Ascending aorta (tissue), 2 donors: Measurements from ENCODE around the gene SALL3. TPM values are rescaled to one million over a fixed set of nuclear protein-coding genes. Genes with fewer than 3 reads are reported as not detected.

Experiments used
- DNase-seq, 2 donors: peaks; one replicate each; pipeline ENCODE4 v3.0.0-alpha.2; 2019; ENCODE audit warnings: low spot score in 2 of 2
- H3K27ac ChIP-seq, 2 donors: fragments of 200-600 bp; sonication (generic); one replicate each; pipeline ENCODE4 v1.5.1; 2016 to 2017; ENCODE audit warnings: mild to moderate bottlenecking in 1 of 2
- H3K27me3 ChIP-seq: fragments of 200-600 bp; sonication (generic); one replicate; pipeline ENCODE4 v1.5.1; 2017
- H3K36me3 ChIP-seq, 2 donors: fragments of 200-600 bp; sonication (generic); one replicate each; pipeline ENCODE4 v1.5.1; 2016
- H3K4me1 ChIP-seq, 2 donors: fragments of 200-600 bp; sonication (generic); one replicate each; pipeline ENCODE4 v1.5.1; 2016 to 2017; ENCODE audit warnings: mild to moderate bottlenecking in 1 of 2
- H3K4me3 ChIP-seq, 2 donors: fragments of 200-600 bp; sonication (generic); one replicate each; pipeline ENCODE4 v1.5.1; 2016 to 2017; ENCODE audit warnings: mild to moderate bottlenecking in 1 of 2
- H3K9me3 ChIP-seq, 2 donors: fragments of 200-600 bp; sonication (generic); one replicate each; pipeline ENCODE4 v1.5.1; 2016
- intact Hi-C: fragments of 100-400 bp; cut with DNase I; formaldehyde crosslinking; loops from one replicate; pipeline ENCODE4 v1.15.1; 2023
- total RNA-seq: library from RNA; depleted of rRNA; stranded (reverse); fragments of >200 nt; gene quantifications from one replicate; pipeline ENCODE4 v1.1.0, GENCODE V29; 2016
- TF ChIP-seq, protein P1 (sequence below), 3 experiments: fragments of 200-600 bp in 2 of 3; fragments of 450-650 bp in 1 of 3; sonication (generic) in 2 of 3; IDR thresholded peaks; one replicate each; pipeline ENCODE4 v1.5.1; 2016 to 2019; ENCODE audit warnings: antibody characterized with exemption in 3 of 3, mild to moderate bottlenecking in 1 of 3, moderate library complexity in 1 of 3

The SALL3 gene
- total RNA-seq, 1 donor from 2014 or later, result not detected

DNA sequence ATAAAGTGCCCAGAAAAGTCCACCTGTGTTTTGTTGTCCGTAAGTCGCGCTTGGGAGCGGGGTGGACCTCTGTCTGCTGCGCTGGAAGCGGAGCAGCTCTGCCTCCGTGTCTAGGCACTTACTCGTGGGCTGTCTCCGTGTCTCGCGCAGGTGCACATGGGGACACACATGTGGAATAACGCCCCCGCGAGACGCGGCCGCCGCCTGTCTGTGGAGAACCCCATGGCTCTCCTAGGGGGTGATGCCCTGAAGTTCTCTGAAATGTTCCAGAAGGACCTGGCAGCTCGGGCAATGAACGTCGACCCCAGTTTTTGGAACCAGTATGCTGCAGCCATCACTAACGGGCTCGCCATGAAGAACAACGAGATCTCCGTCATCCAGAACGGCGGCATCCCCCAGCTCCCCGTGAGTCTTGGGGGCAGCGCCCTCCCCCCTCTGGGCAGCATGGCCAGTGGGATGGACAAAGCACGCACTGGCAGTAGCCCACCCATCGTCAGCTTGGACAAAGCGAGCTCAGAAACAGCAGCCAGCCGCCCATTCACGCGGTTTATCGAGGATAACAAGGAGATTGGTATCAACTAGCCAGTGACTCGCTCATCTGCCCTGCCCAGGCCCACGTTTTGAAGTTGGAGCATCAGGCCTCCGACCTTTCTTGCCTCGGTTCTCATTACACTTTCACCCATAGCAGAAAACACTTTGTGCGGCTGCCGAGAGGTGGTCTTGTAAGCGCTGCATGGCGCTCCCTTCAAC is 17.3 kb downstream of the SALL3 start:
- intact Hi-C loops, result no loop called here
- Histone ChIP-seq H3K27me3 (no peaks in the 10 kb centered on the region), H3K4me3 (no peak overlapping the region), H3K4me1 (no peaks in the 10 kb centered on the region), H3K9me3 (no peaks in the 10 kb centered on the region), H3K27ac (no peak overlapping the region), H3K36me3 (no peaks in the 10 kb centered on the region)
- DNase-seq, result no peak
- TF ChIP-seq, protein P1, sequence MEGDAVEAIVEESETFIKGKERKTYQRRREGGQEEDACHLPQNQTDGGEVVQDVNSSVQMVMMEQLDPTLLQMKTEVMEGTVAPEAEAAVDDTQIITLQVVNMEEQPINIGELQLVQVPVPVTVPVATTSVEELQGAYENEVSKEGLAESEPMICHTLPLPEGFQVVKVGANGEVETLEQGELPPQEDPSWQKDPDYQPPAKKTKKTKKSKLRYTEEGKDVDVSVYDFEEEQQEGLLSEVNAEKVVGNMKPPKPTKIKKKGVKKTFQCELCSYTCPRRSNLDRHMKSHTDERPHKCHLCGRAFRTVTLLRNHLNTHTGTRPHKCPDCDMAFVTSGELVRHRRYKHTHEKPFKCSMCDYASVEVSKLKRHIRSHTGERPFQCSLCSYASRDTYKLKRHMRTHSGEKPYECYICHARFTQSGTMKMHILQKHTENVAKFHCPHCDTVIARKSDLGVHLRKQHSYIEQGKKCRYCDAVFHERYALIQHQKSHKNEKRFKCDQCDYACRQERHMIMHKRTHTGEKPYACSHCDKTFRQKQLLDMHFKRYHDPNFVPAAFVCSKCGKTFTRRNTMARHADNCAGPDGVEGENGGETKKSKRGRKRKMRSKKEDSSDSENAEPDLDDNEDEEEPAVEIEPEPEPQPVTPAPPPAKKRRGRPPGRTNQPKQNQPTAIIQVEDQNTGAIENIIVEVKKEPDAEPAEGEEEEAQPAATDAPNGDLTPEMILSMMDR (IDR thresholded peaks at IDR 0.05), result no peak

DNA sequence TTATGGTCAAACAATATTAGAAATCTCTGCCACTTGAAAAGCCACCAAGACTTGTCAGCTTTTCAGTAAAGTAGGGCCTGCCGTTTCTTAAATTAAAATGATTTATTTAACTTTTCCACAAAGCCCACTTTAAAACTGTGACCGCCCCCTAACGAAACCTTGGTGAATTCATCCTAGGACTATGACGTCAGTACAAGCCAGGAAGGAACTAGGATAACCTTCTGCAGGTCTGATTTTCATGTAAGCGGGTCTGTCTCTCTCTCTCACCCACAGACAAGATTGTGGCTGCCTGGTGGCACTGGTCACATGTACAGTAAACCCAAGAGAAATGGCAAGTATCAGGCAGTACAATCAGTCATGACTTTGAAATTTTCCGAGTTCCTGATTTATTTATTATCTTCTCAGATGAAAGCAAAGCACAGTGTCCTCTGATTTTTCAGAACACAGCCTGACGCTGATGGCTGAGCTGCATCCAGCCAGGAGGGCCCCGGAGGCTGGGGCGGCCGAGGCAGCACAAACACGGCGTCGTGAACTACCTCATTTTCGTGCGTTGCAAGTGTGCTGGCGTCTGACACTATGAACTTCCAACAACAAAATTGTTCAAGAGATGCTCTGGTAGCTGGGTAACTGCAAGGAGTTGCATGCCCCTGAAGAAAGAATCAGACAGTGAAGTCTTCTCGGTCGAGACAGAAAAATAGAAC is 18.9 kb downstream of the SALL3 start:
- H3K9me3 ChIP-seq, result no peaks in the 10 kb centered on the region
- intact Hi-C loops, result no loop called here
- no peaks in the 10 kb centered on the region for H3K36me3 ChIP-seq
- no peak for DNase-seq
- H3K27me3 ChIP-seq, result no peaks in the 10 kb centered on the region
- no peak overlapping the region for H3K4me3 ChIP-seq
- TF ChIP-seq, protein P1 (IDR thresholded peaks at IDR 0.05), result no peak
- no peak overlapping the region for H3K27ac ChIP-seq
- no peaks in the 10 kb centered on the region for H3K4me1 ChIP-seq

DNA sequence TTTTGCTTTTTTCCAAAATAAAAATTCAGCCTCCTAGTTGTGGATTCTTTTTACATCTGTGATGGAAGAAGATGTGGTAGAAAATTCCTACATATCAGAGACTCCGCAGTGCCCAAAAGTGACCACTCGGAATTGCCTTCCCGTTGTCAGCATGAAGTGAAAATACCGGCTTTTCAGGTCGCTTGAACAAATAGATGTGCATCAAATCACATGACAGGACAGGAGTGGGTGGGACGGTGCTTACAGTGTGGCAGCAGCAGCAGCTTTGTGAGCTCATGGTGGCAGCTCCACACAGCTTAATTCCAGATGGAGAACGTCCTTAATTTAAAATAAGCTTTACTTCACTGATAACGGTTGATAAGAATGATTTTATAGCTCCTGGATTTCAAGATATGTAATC is 20.3 kb downstream of the SALL3 start:
- H3K9me3 ChIP-seq, result no peaks in the 10 kb centered on the region
- no peaks in the 10 kb centered on the region for H3K36me3 ChIP-seq
- H3K4me3 ChIP-seq, result no peak overlapping the region
- no peak overlapping the region for H3K27ac ChIP-seq
- TF ChIP-seq, protein P1 (IDR thresholded peaks at IDR 0.05), result no peak
- H3K27me3 ChIP-seq, result no peaks in the 10 kb centered on the region
- no peak for DNase-seq
- intact Hi-C loops, result no loop called here
- no peaks in the 10 kb centered on the region for H3K4me1 ChIP-seq

DNA sequence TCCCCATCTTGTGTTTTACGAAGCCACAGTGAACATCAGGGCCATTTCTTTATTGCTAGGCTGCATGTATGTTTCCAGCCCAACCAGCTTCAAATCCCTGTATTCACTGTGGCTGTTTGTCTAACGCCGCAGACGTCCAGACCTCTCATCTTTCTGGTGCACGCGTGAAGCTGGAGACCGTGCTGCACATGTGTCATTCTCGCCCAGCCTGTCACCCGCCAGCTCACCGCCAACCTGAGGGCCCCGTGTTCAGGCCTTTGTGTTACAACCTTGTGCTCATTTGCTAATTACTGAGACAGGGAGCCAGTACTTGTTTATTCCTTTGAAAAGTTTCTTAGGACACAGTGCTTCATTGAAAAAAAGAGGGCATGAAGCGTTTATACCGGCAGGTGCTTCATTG is 21.4 kb downstream of the SALL3 start:
- Histone ChIP-seq H3K36me3 (no peaks in the 10 kb centered on the region), H3K27ac (no peak overlapping the region), H3K4me3 (no peak overlapping the region), H3K27me3 (no peaks in the 10 kb centered on the region), H3K4me1 (no peaks in the 10 kb centered on the region), H3K9me3 (no peaks in the 10 kb centered on the region)
- DNase-seq, result no peak
- TF ChIP-seq, protein P1 (IDR thresholded peaks at IDR 0.05), result no peak
- intact Hi-C loops, result no loop called here

DNA sequence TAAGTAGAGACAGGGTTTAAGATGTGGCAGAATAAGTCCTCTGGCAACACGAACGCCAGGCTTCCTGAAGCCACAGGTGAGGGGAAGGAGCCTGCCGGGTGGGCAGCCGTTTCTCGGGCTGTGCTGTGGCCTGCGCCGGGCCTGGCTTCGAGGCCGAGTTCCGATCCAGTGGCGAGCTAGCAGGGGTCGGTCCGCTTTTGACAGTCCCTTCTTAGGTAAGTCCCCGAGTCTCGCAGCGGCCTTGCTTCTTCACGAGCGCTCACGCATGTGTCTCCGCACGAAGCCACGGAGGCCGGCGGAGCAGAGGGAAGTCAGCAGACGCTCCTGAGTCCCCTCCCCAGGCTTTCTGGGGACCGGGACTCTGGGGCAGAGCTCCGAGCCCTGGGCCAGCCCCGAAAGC is 26.0 kb downstream of the SALL3 start:
- intact Hi-C loops, result no loop called here
- DNase-seq, result no peak
- TF ChIP-seq, protein P1 (IDR thresholded peaks at IDR 0.05), result no peak

More for the DNA sequence above, 26.0 kb downstream of the SALL3 start:
- Histone ChIP-seq H3K27ac (no peak overlapping the region), H3K27me3 (no peaks in the 10 kb centered on the region), H3K4me1 (no peaks in the 10 kb centered on the region), H3K36me3 (no peaks in the 10 kb centered on the region), H3K4me3 (no peak overlapping the region), H3K9me3 (no peaks in the 10 kb centered on the region)
